Gastroesophageal sphincter (tissue), 4 donors: Measurements from ENCODE around the gene MC2R. TPM values are rescaled to one million over a fixed set of nuclear protein-coding genes. Genes with fewer than 3 reads are reported as not detected.

Source experiments
- ATAC-seq: fragments of 150-250 bp; one replicate; pipeline ENCODE4 v1.9.1; 2016; ENCODE audit warnings: mild to moderate bottlenecking, moderate library complexity
- H3K27ac ChIP-seq, 4 donors: fragments of 200-600 bp; sonication (generic) in 3 of 4; 1 replicate in 3 of 4; 2 replicates in 1 of 4; pipeline ENCODE4 v1.5.1; 2016 to 2019
- H3K27me3 ChIP-seq: fragments of 200-600 bp; sonication (generic); one replicate; pipeline ENCODE4 v1.5.1; 2019
- H3K36me3 ChIP-seq, 2 donors: fragments of 200-600 bp; sonication (generic); one replicate each; pipeline ENCODE4 v1.5.1; 2019; ENCODE audit warnings: control low read depth in 1 of 2
- H3K4me1 ChIP-seq, 3 donors: fragments of 200-600 bp; sonication (generic); 1 replicate in 2 of 3; 2 replicates in 1 of 3; pipeline ENCODE4 v1.5.1; 2016 to 2019; ENCODE audit warnings: control low read depth in 2 of 3
- H3K4me3 ChIP-seq, 2 donors: fragments of 200-600 bp; sonication (generic); one replicate each; pipeline ENCODE4 v1.5.1; 2019; ENCODE audit warnings: mild to moderate bottlenecking in 1 of 2, moderate library complexity in 1 of 2
- H3K9me3 ChIP-seq, 3 donors: fragments of 200-600 bp; sonication (generic); one replicate each; pipeline ENCODE4 v1.5.1; 2017 to 2019; ENCODE audit warnings: control low read depth in 2 of 3
- CTCF ChIP-seq, 4 experiments: fragments of 200-600 bp in 2 of 4; fragments of 450-650 bp in 2 of 4; sonication (generic) in 1 of 4; IDR thresholded peaks; one replicate each; pipeline ENCODE4 v1.5.1; 2017 to 2019; ENCODE audit warnings: antibody characterized with exemption in 4 of 4, mild to moderate bottlenecking in 2 of 4, moderate library complexity in 2 of 4
- EP300 ChIP-seq: sonication (generic); formaldehyde crosslinking; IDR thresholded peaks from one replicate; pipeline ENCODE4 v1.6.1; 2017; ENCODE audit warnings: antibody characterized with exemption, mild to moderate bottlenecking
- POLR2A ChIP-seq, 2 donors: fragments of 450-650 bp; IDR thresholded peaks; one replicate each; pipeline ENCODE4 v1.6.1; 2017; ENCODE audit warnings: antibody characterized with exemption in 2 of 2, mild to moderate bottlenecking in 2 of 2, moderate library complexity in 1 of 2
- POLR2AphosphoS5 ChIP-seq: sonication (generic); formaldehyde crosslinking; IDR thresholded peaks from one replicate; pipeline ENCODE4 v1.6.1; 2017; ENCODE audit warnings: antibody characterized with exemption
- WGBS, 2 donors: methylation state at CpG; one replicate each; pipeline ENCODE4 v1.1.5; 2018; ENCODE audit warnings: low coverage in 1 of 2; 5-methylcytosine and 5-hydroxymethylcytosine counted together
- total RNA-seq, 4 donors: library from RNA; depleted of rRNA; stranded (reverse); fragments of >200 nt; gene quantifications; one replicate each; pipeline ENCODE4 v1.1.0, GENCODE V29; 2016

Gene MC2R
- total RNA-seq, 4 donors from 2014 or later: not detected

GRCh38 chr18:13890761-13891361 lies 24.5 kb downstream of the MC2R start:
- 40 to 67% methylated on average over 4 to 7 of the region's 8 CpGs for WGBS, 2 donors
- no peak for ATAC-seq
- H3K27me3 ChIP-seq: no peaks in the 10 kb centered on the region

GRCh38 chr18:13889671-13890070 lies 25.7 kb downstream of the MC2R start:
- H3K27ac ChIP-seq: no peak overlapping the region
- no peaks in the 10 kb centered on the region for H3K4me1 ChIP-seq
- 42 to 56% methylated on average over 1 to 2 of the region's 2 CpGs for WGBS, 2 donors
- TF ChIP-seq EP300: no peak
- no peak for TF ChIP-seq POLR2AphosphoS5
- TF ChIP-seq POLR2A (IDR thresholded peaks at IDR 0.05): no peak
- no peak for TF ChIP-seq CTCF (IDR thresholded peaks at IDR 0.05)
- ATAC-seq: no peak
- H3K27me3 ChIP-seq: no peaks in the 10 kb centered on the region
- H3K36me3 ChIP-seq: no peaks in the 10 kb centered on the region
- no peak overlapping the region for H3K4me3 ChIP-seq
- H3K9me3 ChIP-seq: no peaks in the 10 kb centered on the region

More at GRCh38 chr18:13890761-13891361, 24.5 kb downstream of the MC2R start:
- no peaks in the 10 kb centered on the region for H3K36me3 ChIP-seq
- no peaks in the 10 kb centered on the region for H3K9me3 ChIP-seq
- H3K4me1 ChIP-seq: no peaks in the 10 kb centered on the region
- no peak overlapping the region for H3K27ac ChIP-seq
- H3K4me3 ChIP-seq: no peak overlapping the region
- TF ChIP-seq POLR2A (IDR thresholded peaks at IDR 0.05) (no peak), CTCF (IDR thresholded peaks at IDR 0.05) (no peak), POLR2AphosphoS5 (no peak), EP300 (no peak)

- H3K4me1 ChIP-seq: no peaks in the 10 kb centered on the region
- H3K36me3 ChIP-seq: no peaks in the 10 kb centered on the region
- WGBS, 2 donors: 64 to 77% methylated on average over 4 of the region's 5 CpGs
- no peak overlapping the region for H3K27ac ChIP-seq
- H3K9me3 ChIP-seq: no peaks in the 10 kb centered on the region
- no peak for ATAC-seq
- H3K27me3 ChIP-seq: no peaks in the 10 kb centered on the region
- TF ChIP-seq EP300 (no peak), CTCF (IDR thresholded peaks at IDR 0.05) (no peak)
- no peak overlapping the region for H3K4me3 ChIP-seq
Observed at GRCh38 chr18:13888191-13888716, 27.1 kb downstream of the MC2R start.

DNA sequence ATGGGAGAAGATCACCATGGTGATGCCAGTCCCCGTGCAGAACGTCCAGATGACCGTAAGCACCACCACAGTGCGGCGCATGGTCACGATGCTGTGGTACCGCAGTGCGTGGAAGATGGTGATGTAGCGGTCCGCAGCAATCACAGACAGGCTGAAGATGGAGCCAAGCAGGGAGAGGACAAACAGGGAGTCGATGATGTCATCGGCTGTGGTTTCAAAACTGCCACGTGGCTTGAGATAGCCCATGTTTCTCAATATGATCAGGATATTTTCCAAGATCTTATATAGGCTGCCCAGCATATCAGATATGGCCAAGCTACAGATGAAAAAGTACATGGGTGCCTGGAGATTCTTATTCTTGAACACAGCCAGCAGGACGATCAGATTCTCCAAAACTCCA lies 30.3 kb downstream of the MC2R start:
- Histone ChIP-seq H3K36me3 (no peaks in the 10 kb centered on the region), H3K4me3 (no peak overlapping the region), H3K4me1 (no peaks in the 10 kb centered on the region), H3K9me3 (no peaks in the 10 kb centered on the region), H3K27me3 (no peaks in the 10 kb centered on the region), H3K27ac (no peak overlapping the region)
- WGBS, 2 donors: 87 to 91% methylated on average over 11 to 14 of the region's 14 CpGs
- ATAC-seq: no peak
- TF ChIP-seq POLR2A (IDR thresholded peaks at IDR 0.05) (no peak), CTCF (IDR thresholded peaks at IDR 0.05) (no peak), POLR2AphosphoS5 (no peak), EP300 (no peak)

- Histone ChIP-seq H3K4me3 (no peak overlapping the region), H3K27ac (no peak overlapping the region), H3K27me3 (peaks cover 4% of the 10 kb centered on the region), H3K4me1 (no peaks in the 10 kb centered on the region), H3K9me3 (no peaks in the 10 kb centered on the region), H3K36me3 (no peaks in the 10 kb centered on the region)
- WGBS, 2 donors: 71% methylated on average over 1 of the region's 1 CpG; no CpG with 5 or more reads in 1 of the 2 donors
- no peak for TF ChIP-seq EP300
- TF ChIP-seq CTCF (IDR thresholded peaks at IDR 0.05): no peak
- no peak for TF ChIP-seq POLR2A (IDR thresholded peaks at IDR 0.05)
- TF ChIP-seq POLR2AphosphoS5: no peak
- no peak for ATAC-seq
Observed at GRCh38 chr18:13879937-13880336, 35.4 kb downstream of the MC2R start.
